Breast epithelium (tissue), 3 donors: Measurements from ENCODE around the gene IRX6.

Experiments
- POLR2A ChIP-seq: fragments of 450-650 bp; IDR thresholded peaks from one replicate; pipeline ENCODE4 v1.6.1; 2016; ENCODE audit warnings: antibody characterized with exemption, mild to moderate bottlenecking, moderate library complexity
- TF ChIP-seq, protein P1 (sequence below), 3 donors: fragments of 450-650 bp; IDR thresholded peaks; one replicate each; pipeline ENCODE4 v1.5.1; 2016 to 2017; ENCODE audit warnings: antibody characterized with exemption in 3 of 3, mild to moderate bottlenecking in 3 of 3, moderate library complexity in 3 of 3

DNA sequence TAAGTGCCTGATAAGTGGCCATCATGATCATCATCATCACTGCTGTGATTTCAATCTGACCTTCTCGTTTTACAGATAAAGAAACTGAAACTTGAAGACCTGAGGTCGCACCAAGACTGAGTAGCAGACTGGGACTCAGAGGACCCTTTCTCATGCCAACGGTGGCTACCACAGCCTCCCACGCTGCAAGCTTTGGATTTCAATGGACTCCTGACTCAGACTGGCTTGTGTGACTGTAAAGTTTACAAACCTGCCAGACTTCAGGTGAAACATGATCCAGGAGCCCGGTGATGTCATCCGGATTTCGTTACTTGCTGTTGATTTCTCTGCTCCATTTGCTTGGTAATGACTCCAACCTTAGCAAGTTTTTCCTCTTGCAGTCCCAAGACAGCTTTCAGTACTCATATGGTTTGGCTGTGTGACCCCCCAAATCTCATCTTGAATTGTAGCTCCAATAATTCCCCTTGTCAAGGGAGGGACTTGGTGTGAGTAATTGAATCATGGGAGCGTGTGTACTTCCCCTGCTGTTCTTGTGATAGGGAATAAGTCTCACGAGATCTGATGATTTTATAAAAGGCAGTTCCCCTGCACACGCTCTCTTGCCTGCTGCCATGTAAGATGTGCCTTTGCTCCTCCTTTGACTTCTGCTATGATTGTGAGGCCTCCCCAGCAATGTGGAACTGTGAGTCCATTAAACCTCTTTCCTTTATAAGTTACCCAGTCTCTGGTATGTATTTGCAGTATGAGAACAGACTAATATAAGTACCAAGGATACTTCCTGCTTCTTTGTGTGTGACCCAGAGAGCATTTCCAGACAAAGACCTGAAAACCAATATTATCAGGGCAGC, 26.7 kb upstream of the IRX6 start:
- TF ChIP-seq, protein P1, sequence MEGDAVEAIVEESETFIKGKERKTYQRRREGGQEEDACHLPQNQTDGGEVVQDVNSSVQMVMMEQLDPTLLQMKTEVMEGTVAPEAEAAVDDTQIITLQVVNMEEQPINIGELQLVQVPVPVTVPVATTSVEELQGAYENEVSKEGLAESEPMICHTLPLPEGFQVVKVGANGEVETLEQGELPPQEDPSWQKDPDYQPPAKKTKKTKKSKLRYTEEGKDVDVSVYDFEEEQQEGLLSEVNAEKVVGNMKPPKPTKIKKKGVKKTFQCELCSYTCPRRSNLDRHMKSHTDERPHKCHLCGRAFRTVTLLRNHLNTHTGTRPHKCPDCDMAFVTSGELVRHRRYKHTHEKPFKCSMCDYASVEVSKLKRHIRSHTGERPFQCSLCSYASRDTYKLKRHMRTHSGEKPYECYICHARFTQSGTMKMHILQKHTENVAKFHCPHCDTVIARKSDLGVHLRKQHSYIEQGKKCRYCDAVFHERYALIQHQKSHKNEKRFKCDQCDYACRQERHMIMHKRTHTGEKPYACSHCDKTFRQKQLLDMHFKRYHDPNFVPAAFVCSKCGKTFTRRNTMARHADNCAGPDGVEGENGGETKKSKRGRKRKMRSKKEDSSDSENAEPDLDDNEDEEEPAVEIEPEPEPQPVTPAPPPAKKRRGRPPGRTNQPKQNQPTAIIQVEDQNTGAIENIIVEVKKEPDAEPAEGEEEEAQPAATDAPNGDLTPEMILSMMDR (IDR thresholded peaks at IDR 0.05): no peak
- TF ChIP-seq POLR2A: no peak
